Left lung (tissue), 10 donors: Measurements from ENCODE around the gene CLDN5. TPM values are rescaled to one million over a fixed set of nuclear protein-coding genes. Genes with fewer than 3 reads are reported as not detected.
A peak's percentile ranks its signal among the peaks of the same experiment; 100 is the strongest.

Source experiments
- ATAC-seq: fragments of 200-7000 bp; cut with Tn5 transposase; one replicate; pipeline ENCODE4 v1.9.1; 2020; ENCODE audit warnings: moderate library complexity
- DNase-seq, 4 donors: peaks; one replicate each; pipeline ENCODE4 v3.0.0-alpha.2; 2013 to 2020
- H3K27ac ChIP-seq, 2 donors: fragments of 200-600 bp; sonication (generic) in 1 of 2; one replicate each; pipeline versions ENCODE4 v1.5.0 to v1.8.0; 2020 to 2021
- H3K27me3 ChIP-seq, 2 donors: fragments of 200-600 bp; sonication (generic) in 1 of 2; one replicate each; pipeline versions ENCODE4 v1.5.0 to v1.8.0; 2020 to 2021
- H3K36me3 ChIP-seq, 2 donors: fragments of 200-600 bp; sonication (generic) in 1 of 2; one replicate each; pipeline versions ENCODE4 v1.5.0 to v1.8.0; 2020 to 2021
- H3K4me1 ChIP-seq, 2 donors: fragments of 200-600 bp; one replicate each; pipeline ENCODE4 v1.8.0; 2021
- H3K4me3 ChIP-seq, 2 donors: fragments of 200-600 bp; sonication (generic) in 1 of 2; one replicate each; pipeline versions ENCODE4 v1.5.0 to v1.8.0; 2020 to 2021; ENCODE audit warnings: mild to moderate bottlenecking in 1 of 2
- H3K9me3 ChIP-seq, 2 donors: fragments of 200-600 bp; sonication (generic) in 1 of 2; one replicate each; pipeline versions ENCODE4 v1.5.0 to v1.8.0; 2020 to 2021
- CTCF ChIP-seq, 2 donors: fragments of 200-600 bp; sonication (generic) in 1 of 2; IDR thresholded peaks; one replicate each; pipeline versions ENCODE4 v1.5.0 to v1.8.0; 2021; ENCODE audit warnings: antibody characterized with exemption in 2 of 2
- intact Hi-C, 2 donors: fragments of 100-400 bp; cut with DNase I; formaldehyde crosslinking; loops; one replicate each; pipeline versions ENCODE4 v1.11.2 to v1.14.2; 2022
- polyA plus RNA-seq, 6 donors: library from polyadenylated mRNA; unstranded; fragments of 120-200 nt; gene quantifications; one replicate each; pipeline ENCODE4 v1.2.1, GENCODE V29; 2013; ENCODE audit not compliant: insufficient read length in 6 of 6
- total RNA-seq, 2 donors: library from RNA; stranded (reverse); fragmentation: NEBNext Ultra II Directional; extraction: Animal tissue kit (Norgen Biotek cat#: 25700); gene quantifications; one replicate each; pipeline ENCODE4 v1.2.1, GENCODE V29; 2021
- donor health status: DM: no; HTN: yes; CAD: no.
- donor health status: DM: no; HTN: no; CAD: no.

Gene CLDN5
- total and polyA plus RNA-seq, 8 donors = 56.4 to 90.7 (median 70.8) TPM

GRCh38 chr22:19566279-19567156 is 42.3 kb upstream of the CLDN5 start:
- H3K9me3 ChIP-seq = no peaks in the 10 kb centered on the region
- intact Hi-C loops = no loop called here
- H3K27ac ChIP-seq = peak overlapping the region in 1 of 2 donors; percentile 51
- H3K4me3 ChIP-seq = no peak overlapping the region
- peaks cover 0 to 10% of the 10 kb centered on the region in 2 donors for H3K4me1 ChIP-seq
- TF ChIP-seq CTCF (IDR thresholded peaks at IDR 0.05) = no peak
- DNase-seq (no peak), ATAC-seq (no peak)
- no peaks in the 10 kb centered on the region for H3K27me3 ChIP-seq
- no peaks in the 10 kb centered on the region for H3K36me3 ChIP-seq

- Histone ChIP-seq H3K4me3 (no peak overlapping the region), H3K27ac (peak overlapping the region in 1 of 2 donors; percentile 51), H3K4me1 (peaks cover 0 to 10% of the 10 kb centered on the region in 2 donors), H3K9me3 (no peaks in the 10 kb centered on the region), H3K27me3 (no peaks in the 10 kb centered on the region), H3K36me3 (no peaks in the 10 kb centered on the region)
- ATAC-seq (peak; percentile 21), DNase-seq (no peak)
- TF ChIP-seq CTCF (IDR thresholded peaks at IDR 0.05) = no peak
- intact Hi-C loops = no loop called here
Observed at GRCh38 chr22:19565382-19566278, 41.4 kb upstream of the CLDN5 start.

- no peaks in the 10 kb centered on the region for H3K9me3 ChIP-seq
- H3K4me1 ChIP-seq = no peaks in the 10 kb centered on the region
- H3K4me3 ChIP-seq = no peak overlapping the region
- no peaks in the 10 kb centered on the region for H3K27me3 ChIP-seq
- intact Hi-C loops = no loop called here
- no peak for TF ChIP-seq CTCF (IDR thresholded peaks at IDR 0.05)
- H3K36me3 ChIP-seq = no peaks in the 10 kb centered on the region
- DNase-seq (no peak), ATAC-seq (no peak)
- no peak overlapping the region for H3K27ac ChIP-seq
Observed at GRCh38 chr22:19559956-19560355, 35.7 kb upstream of the CLDN5 start.

- ATAC-seq (no peak), DNase-seq (no peak)
- Histone ChIP-seq H3K36me3 (no peaks in the 10 kb centered on the region), H3K9me3 (no peaks in the 10 kb centered on the region), H3K4me1 (no peaks in the 10 kb centered on the region), H3K27ac (no peak overlapping the region), H3K4me3 (no peak overlapping the region), H3K27me3 (no peaks in the 10 kb centered on the region)
- intact Hi-C loops = no loop called here
- TF ChIP-seq CTCF (IDR thresholded peaks at IDR 0.05) = no peak
Observed at GRCh38 chr22:19559324-19559811, 35.2 kb upstream of the CLDN5 start.
